ENCODE measurements around the gene MFN2.
A peak's percentile ranks its signal among the peaks of the same experiment; 100 is the strongest.
"Not testable (repeated sequence)": the region's sequence is repeated elsewhere in the genome, so short reads cannot be mapped to it uniquely, and the experiment has no call there.

Gene MFN2

DNA sequence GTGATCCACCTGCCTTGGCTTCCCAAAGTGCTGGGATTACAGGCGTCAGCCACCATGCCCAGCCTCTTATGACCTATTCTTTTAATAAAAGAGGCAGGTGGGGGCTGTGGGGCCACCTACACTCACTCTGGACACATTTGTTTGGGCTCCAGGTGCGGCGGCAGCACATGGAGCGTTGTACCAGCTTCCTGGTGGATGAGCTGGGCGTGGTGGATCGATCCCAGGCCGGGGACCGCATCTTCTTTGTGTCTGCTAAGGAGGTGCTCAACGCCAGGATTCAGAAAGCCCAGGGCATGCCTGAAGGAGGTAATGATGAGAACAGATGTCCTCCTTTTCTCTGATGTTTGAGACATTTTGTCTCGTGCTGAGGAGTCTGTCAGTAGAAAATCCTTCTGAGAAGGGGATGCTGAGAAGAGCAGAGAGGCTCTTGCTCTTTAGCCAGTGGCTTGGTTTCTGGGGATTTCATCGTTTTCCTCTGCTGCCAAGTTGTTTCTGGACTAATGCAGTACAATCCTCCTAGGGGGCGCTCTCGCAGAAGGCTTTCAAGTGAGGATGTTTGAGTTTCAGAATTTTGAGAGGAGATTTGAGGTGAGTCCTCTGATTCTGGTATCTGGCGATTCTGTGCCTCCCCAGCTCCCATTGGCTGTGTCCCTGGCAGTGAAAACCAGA, 21.1 kb downstream of the MFN2 start:
- no peak for DNase-seq

- DNase-seq = no peak
Observed at GRCh38 chr1:12001996-12002493, 21.8 kb downstream of the MFN2 start.

DNA sequence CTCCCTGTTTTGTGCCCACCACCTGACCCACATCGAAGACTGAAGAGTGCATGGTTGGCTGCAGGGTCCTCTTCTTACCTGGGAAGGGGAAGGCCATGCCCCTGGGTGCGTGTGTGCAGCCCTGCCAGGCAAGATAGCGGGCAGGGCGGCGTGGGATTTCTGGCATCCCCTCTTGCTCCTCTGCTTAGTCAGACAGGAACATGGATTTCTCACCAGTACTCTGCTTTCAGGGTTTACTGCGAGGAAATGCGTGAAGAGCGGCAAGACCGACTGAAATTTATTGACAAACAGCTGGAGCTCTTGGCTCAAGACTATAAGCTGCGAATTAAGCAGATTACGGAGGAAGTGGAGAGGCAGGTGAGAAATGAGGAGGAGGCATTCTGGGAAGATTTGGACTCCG, 23.5 kb downstream of the MFN2 start:
- no peak for DNase-seq

DNA sequence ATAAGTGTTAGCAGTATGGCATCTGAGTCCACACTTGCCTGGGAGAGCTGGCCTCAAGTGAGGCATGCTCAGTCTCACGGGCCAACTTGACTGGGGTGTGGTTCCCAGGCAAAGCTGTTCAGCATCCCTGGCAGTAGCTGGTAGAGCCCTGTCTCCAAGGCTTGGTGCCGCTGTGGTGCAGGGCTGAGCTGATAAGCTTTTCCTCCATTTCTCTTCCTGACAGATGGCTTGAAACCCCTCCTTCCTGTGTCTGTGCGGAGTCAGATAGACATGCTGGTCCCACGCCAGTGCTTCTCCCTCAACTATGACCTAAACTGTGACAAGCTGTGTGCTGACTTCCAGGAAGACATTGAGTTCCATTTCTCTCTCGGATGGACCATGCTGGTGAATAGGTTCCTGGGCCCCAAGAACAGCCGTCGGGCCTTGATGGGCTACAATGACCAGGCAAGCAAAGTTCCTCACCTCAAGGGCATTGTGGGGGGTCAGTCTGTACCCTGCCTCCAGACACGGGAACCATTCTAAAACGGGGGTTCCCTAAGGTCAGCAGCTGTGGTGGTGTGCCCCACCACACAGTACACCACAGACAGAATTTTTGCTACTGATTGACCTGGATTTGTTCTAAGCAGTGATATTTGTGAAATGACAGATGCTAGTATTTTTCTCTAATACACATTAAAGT, 25.4 kb downstream of the MFN2 start:
- DNase-seq = no peak

- no peak for DNase-seq
Observed at GRCh38 chr1:12006167-12006921, 26.1 kb downstream of the MFN2 start.

DNA sequence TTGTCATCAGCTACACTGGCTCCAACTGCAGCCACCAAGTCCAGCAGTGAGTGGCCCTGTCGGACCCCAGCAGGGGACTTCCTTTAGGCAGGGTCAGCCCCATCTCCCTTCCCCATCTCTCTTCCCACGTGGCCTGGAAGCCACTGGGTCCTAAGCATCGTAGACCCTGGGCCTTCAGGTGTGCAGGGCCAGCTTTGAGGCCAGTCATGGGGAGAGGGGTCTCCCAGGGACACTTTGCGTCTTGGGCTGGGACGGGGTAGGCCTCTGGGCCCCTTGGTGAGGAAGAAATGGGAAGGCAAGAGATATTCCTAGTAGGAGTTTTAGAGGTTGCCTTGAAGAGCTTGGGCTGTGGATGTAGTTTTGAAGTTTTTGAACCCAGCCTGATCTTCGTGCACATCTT, 27.0 kb downstream of the MFN2 start:
- DNase-seq = no peak

GRCh38 chr1:12008355-12008754, 28.1 kb downstream of the MFN2 start:
- DNase-seq = not testable (repeated sequence)

GRCh38 chr1:12009318-12009947, 29.2 kb downstream of the MFN2 start:
- DNase-seq = no peak

GRCh38 chr1:12010746-12011570, 30.7 kb downstream of the MFN2 start:
- DNase-seq = no peak

DNA sequence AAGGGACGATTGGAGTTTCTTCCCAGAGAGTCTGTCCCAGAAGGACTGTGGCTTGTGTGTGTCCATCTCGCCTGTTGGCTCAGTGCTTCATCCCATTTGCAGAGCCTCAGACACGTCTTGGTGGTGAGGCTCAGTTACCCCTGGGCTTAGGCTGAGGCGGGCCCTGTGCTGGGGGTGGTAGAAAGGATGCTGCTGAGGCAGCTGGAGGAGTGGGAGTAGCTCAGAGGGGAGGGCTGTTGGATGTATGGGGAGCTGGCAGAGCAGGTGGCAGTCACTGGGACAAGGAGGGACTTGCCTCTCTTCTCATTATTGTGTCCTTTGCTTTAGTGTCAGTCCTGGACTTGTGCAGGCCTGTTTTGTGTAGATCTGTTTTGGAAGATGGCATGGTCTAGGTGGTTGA, 31.8 kb downstream of the MFN2 start:
- peak; percentile 29 for DNase-seq

DNA sequence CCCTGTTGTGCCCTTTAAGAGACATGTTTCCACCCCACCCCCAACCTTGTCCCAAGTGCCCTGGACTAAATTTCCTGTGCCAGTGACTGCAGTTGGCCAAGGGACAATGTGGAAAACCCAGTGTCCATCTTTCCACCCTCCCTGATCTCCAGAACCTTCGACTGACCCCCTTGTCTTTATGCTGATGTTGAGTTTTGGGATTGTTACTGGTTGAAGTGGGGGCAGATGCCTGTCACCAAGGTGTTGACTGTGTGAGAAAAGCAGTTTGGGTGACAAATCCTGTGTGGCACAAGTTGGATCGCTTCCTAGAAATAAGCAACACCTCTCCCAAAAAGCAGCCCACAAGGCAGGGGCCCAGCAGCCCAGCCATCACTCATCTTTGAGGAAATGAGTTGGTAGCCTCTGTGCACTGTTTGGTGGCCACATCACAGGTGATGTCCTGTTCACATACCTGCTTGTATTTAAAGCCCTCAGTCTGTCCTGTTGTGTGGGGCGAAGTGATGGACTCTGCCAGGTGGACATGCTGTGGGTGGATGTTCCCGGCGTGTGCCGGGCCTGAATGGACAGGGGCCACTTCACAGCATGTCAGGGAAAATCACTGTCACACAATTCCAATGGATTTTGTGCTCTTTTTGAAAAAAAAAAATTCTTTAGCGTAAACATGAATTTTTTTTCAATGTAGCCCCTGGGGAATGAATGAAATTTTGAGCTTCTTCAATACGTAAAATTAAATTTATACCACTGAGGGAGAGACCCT, 32.5 kb downstream of the MFN2 start:
- DNase-seq = no peak

DNA sequence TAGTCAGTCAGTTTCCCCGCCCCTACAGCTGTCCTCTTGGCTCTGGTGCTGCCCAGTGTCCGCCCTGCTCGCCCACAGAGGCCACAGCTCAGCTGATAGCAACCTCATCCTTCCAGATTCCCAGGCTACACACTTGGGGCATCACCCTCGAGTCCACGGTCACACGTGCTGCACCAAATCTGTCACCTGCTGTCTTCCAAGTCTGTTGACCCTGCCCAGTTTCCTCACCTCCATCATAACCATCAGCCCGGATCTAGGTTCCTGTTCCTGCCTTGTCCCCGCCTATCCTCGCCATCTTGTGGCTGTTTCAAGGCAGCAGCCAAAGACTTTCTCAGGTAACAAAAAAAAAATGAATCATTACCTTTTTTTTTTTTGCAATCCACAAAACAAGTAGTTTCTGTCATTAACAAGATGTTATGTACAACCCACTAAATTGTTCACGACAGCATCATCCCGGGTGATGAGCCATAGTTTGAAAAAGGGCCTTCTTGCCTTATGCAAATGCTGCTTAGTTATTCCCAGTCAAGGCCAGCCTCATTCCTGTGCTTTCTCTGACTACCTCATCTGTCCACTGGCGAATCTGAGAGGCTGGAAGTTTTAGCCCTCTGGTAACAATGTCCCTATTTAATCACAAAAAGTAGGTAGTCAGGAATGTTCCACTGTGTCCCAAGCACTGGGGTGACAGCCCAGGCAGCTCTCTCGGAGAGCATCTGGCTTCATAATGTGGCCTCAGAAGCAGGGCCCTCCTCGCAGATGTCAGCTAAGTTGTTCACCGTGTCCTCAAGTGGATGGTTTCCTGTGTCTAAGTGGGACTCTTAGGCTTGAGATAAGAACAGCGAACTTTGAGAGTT, 34.1 kb downstream of the MFN2 start:
- DNase-seq = peak; percentile 29

DNA sequence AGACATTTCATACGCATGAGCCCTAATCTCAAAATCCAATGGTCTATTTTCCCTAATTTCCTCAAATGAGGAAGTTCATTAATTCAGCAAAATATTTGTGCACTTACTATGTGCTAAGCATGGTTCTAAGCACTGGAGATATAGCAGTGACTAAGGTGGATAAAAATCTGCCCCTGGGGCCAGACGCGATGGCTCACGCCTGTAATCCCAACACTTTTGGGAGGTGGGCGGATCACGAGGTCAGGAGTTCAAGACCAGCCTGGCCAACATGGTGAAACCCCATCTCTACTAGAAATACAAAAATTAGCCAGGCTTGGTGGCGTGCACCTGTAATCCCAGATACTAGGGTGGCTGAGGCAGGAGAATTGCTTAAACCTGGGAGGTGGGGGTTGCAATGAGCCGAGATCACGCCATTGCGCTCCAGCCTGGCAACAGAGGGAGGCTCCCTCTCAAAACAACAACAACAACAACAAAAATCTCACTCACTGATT, 34.8 kb downstream of the MFN2 start:
- no peak for DNase-seq

- DNase-seq = no peak
Observed at GRCh38 chr1:12015499-12015898, 35.3 kb downstream of the MFN2 start.

- no peak for DNase-seq
Observed at GRCh38 chr1:12016182-12016581, 35.9 kb downstream of the MFN2 start.

DNA sequence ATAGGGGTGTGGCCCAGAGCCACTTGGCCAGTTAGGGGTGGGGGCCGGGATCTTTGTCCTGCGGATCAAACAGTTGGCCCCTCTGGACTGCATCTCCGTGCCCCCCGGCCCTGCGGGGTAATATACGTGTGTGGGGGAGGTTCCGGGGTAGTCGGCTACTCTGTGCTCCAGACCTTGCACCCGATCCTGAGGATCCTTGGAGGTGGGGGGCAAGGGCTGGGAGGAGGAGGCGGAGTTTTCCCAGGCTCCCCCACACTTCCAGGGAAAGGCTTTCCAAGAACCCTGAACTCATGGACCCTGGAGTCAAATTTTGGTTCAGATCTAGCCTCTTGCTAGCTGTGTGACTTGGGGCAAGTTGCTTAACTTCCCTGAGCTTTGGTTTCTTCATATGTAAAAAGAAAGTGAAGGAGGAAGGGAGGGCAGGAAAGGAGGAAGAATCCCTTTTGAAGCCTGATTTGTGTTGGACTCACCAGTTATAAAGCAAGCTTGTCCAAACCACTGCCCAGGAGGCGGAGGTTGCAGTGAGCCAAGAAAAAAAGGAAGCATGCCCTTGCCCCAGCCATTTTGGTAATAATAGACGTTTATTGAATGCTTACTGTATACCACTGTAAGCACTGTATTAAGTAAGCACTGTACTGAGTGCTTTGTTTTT, 39.7 kb downstream of the MFN2 start:
- no peak for DNase-seq

- DNase-seq = no peak
Observed at GRCh38 chr1:12021616-12022015, 41.4 kb downstream of the MFN2 start.

GRCh38 chr1:12022036-12022435, 41.8 kb downstream of the MFN2 start:
- DNase-seq = no peak

DNA sequence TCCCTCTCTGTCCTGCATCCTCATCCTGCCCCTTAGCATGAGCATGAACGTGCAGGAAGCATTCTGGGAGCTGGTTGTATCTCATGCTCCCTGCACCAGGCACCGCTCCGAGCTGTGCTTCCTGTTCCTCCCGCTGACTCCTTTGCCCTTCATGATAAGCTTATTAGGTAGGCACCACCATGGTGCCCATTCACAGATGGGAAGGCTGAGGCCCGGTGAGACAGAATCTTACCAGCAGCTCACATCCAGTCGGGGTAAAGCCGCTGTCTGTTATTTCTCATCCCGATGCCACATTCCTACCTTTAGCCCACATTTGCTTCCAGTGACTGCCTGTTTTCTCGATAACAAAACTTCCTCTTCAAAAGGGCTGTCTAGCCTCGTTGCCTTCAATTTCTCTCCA, 46.3 kb downstream of the MFN2 start:
- DNase-seq = no peak

DNA sequence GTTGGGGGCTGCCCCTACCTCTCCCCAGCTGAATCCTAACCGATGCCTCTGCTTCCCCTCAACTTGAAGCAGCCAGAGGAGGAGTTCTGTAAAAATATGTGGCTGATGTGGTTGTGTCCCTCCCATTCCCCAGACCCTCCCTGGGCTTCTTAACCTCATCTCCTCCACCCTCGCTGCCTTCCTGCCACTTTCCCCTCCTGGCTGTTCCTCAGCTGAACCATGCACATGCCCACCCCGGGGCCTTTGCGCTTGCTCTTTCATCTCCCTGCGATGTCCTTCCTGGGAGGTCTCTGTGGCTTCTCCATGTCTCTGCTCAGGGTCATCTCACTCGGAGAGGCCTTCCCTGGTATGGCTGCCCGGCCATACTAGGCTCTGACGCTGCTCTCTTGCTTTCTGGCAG, 48.0 kb downstream of the MFN2 start:
- DNase-seq = no peak

All from NCI-H2171 (cell line).